ENCODE data around the gene DGAT2. TPM values are rescaled to one million over a fixed set of nuclear protein-coding genes. Genes with fewer than 3 reads are reported as not detected.

The DGAT2 gene
- total RNA-seq, 1 donor from 2014 or later, result 0.76 TPM

GRCh38 chr11:75722669-75723042 is 45.9 kb upstream of the DGAT2 start:
- Mint-ChIP-seq H3K4me3 (ENCODE audit: unreplicated experiment) (peak overlapping the region; percentile 6), H3K36me3 (ENCODE audit: unreplicated experiment) (no peaks in the 10 kb centered on the region), H3K9me3 (ENCODE audit: unreplicated experiment) (peaks cover 2% of the 10 kb centered on the region), H3K4me1 (ENCODE audit: low read depth, unreplicated experiment) (no peaks in the 10 kb centered on the region), H3K27me3 (ENCODE audit: unreplicated experiment) (peaks cover 2% of the 10 kb centered on the region), H3K27ac (ENCODE audit: unreplicated experiment) (no peak overlapping the region)
- no peak for DNase-seq
- no peak for TF ChIP-seq CTCF (IDR thresholded peaks at IDR 0.05; ENCODE audit: partially characterized antibody, unreplicated experiment)

DNA sequence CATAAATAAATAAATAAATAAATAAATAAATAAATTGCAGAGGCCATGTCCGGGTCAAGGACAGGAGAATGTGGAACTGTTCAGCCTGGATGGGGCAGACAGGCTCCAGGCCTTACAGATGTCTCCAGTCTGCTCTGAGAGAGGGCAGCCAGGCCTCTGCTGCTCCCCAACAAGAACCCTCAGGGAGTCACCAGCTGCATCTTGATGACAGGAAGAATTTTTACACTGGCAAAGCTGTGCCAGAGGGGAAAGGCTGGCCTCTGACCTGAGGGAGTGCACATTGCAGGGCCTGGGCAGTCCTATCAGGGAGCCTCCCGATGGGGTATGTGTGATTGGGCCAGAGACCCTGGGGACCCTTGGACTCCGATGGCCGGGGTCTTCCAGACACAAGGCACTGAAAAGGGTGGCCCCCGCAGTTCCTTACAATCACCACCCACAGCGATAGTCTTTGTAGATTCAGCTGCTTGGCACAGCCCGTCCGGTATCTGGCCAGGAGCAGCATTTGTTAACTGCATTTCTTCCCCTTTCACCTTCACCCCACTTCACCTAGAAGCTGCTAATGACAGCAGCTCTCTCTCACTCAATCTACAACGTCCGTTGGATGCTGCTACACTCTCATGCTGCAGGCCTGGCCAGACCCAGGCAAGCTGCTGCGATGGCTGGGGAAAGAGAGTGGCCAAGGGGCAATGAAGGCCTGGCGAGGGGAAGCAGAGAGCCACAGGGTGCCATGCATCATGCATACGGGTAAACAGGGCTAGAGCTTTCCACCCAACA is 42.8 kb upstream of the DGAT2 start:
- DNase-seq, result no peak
- Mint-ChIP-seq H3K9me3 (ENCODE audit: unreplicated experiment) (peaks cover 4% of the 10 kb centered on the region), H3K27me3 (ENCODE audit: unreplicated experiment) (peaks cover 4% of the 10 kb centered on the region), H3K36me3 (ENCODE audit: unreplicated experiment) (no peaks in the 10 kb centered on the region), H3K4me3 (ENCODE audit: unreplicated experiment) (no peak overlapping the region), H3K27ac (ENCODE audit: unreplicated experiment) (no peak overlapping the region), H3K4me1 (ENCODE audit: low read depth, unreplicated experiment) (no peaks in the 10 kb centered on the region)
- no peak for TF ChIP-seq CTCF (IDR thresholded peaks at IDR 0.05; ENCODE audit: partially characterized antibody, unreplicated experiment)

- no peak overlapping the region for H3K27ac Mint-ChIP-seq (ENCODE audit: unreplicated experiment)
Measured at GRCh38 chr11:75728992-75729391, 39.6 kb upstream of the DGAT2 start.

DNA sequence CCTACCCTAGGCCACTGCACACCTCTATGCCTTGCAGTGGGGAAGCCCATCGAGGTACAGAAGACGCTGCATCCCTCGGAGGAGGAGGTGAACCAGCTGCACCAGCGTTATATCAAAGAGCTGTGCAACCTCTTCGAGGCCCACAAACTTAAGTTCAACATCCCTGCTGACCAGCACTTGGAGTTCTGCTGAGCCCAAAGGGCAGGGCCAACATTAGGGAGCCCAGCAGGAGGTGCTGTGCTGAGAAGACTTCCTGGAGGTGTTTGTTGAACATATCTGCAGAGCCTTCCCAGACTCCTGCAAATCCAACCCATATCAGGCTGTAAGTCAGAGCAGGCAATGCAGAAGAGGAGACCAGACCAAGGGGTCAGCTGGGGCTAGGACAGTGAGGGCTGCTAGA is 37.5 kb upstream of the DGAT2 start:
- H3K4me1 Mint-ChIP-seq (ENCODE audit: low read depth, unreplicated experiment), result peaks cover 11% of the 10 kb centered on the region
- peaks cover 4% of the 10 kb centered on the region for H3K9me3 Mint-ChIP-seq (ENCODE audit: unreplicated experiment)
- H3K4me3 Mint-ChIP-seq (ENCODE audit: unreplicated experiment), result no peak overlapping the region
- TF ChIP-seq CTCF (IDR thresholded peaks at IDR 0.05; ENCODE audit: partially characterized antibody, unreplicated experiment), result no peak
- no peak for DNase-seq
- peaks cover 6% of the 10 kb centered on the region for H3K27me3 Mint-ChIP-seq (ENCODE audit: unreplicated experiment)
- peaks cover 7% of the 10 kb centered on the region for H3K36me3 Mint-ChIP-seq (ENCODE audit: unreplicated experiment)
- no peak overlapping the region for H3K27ac Mint-ChIP-seq (ENCODE audit: unreplicated experiment)

More at GRCh38 chr11:75728992-75729391, 39.6 kb upstream of the DGAT2 start:
- Mint-ChIP-seq H3K27me3 (ENCODE audit: unreplicated experiment) (peaks cover 6% of the 10 kb centered on the region), H3K4me3 (ENCODE audit: unreplicated experiment) (no peak overlapping the region), H3K36me3 (ENCODE audit: unreplicated experiment) (peaks cover 7% of the 10 kb centered on the region), H3K4me1 (ENCODE audit: low read depth, unreplicated experiment) (peaks cover 2% of the 10 kb centered on the region), H3K9me3 (ENCODE audit: unreplicated experiment) (peaks cover 4% of the 10 kb centered on the region)
- no peak for DNase-seq
- TF ChIP-seq CTCF (IDR thresholded peaks at IDR 0.05; ENCODE audit: partially characterized antibody, unreplicated experiment), result no peak

- Mint-ChIP-seq H3K4me1 (ENCODE audit: low read depth, unreplicated experiment) (peaks cover 11% of the 10 kb centered on the region), H3K36me3 (ENCODE audit: unreplicated experiment) (peaks cover 7% of the 10 kb centered on the region), H3K9me3 (ENCODE audit: unreplicated experiment) (peaks cover 2% of the 10 kb centered on the region), H3K27ac (ENCODE audit: unreplicated experiment) (no peak overlapping the region), H3K27me3 (ENCODE audit: unreplicated experiment) (peaks cover 6% of the 10 kb centered on the region), H3K4me3 (ENCODE audit: unreplicated experiment) (no peak overlapping the region)
- no peak for TF ChIP-seq CTCF (IDR thresholded peaks at IDR 0.05; ENCODE audit: partially characterized antibody, unreplicated experiment)
- DNase-seq, result no peak
Measured at GRCh38 chr11:75733071-75733430, 35.5 kb upstream of the DGAT2 start.

Data from glutamatergic neuron (in vitro differentiated cells).